DND-41 (cell line): Measurements from ENCODE around the gene ARPC1B.

Experiments
- ATAC-seq: fragments of 200-7000 bp; cut with Tn5 transposase; 3 replicates; pipeline ENCODE4 v1.9.1; 2021; ENCODE audit warnings: low read depth; ENCODE audit not compliant: insufficient read depth
- DNase-seq: peaks from one replicate; pipeline ENCODE4 v3.0.0-alpha.2; 2020
- H2AFZ ChIP-seq: 2 replicates; pipeline ENCODE4 v1.6.0; 2012; ENCODE audit warnings: low read depth, low read length
- H3K27ac ChIP-seq: 2 replicates; pipeline ENCODE4 v1.5.1; 2012; ENCODE audit warnings: low read length, inconsistent platforms
- H3K27me3 ChIP-seq: fragments of 200-600 bp; sonication (generic); 2 replicates; pipeline ENCODE4 v1.6.0; 2012; ENCODE audit warnings: low read length, mild to moderate bottlenecking, inconsistent platforms; ENCODE audit not compliant: insufficient read depth, poor library complexity
- H3K36me3 ChIP-seq: 2 replicates; pipeline ENCODE4 v1.5.1; 2012; ENCODE audit warnings: low read length, inconsistent platforms; ENCODE audit not compliant: insufficient read depth
- H3K4me1 ChIP-seq: 2 replicates; pipeline ENCODE4 v1.5.1; 2012; ENCODE audit warnings: mild to moderate bottlenecking, low read length; ENCODE audit not compliant: insufficient read depth
- H3K4me2 ChIP-seq: 2 replicates; pipeline ENCODE4 v1.6.0; 2012; ENCODE audit warnings: mild to moderate bottlenecking, moderate library complexity, low read length, inconsistent platforms; ENCODE audit not compliant: insufficient read depth
- H3K4me3 ChIP-seq, 2 experiments: fragments of 200-600 bp in 1 of 2; shearing (Covaris generic) in 1 of 2; 2 replicates each; pipeline ENCODE4 v1.5.1; 2012 to 2016; ENCODE audit warnings: inconsistent platforms in 2 of 2, low read length in 2 of 2, mild to moderate bottlenecking in 2 of 2, low read depth in 1 of 2, moderate library complexity in 1 of 2
- H3K79me2 ChIP-seq: 2 replicates; pipeline ENCODE4 v1.6.0; 2012; ENCODE audit warnings: low read length, inconsistent platforms; ENCODE audit not compliant: insufficient read depth
- H3K9ac ChIP-seq: 2 replicates; pipeline ENCODE4 v1.6.0; 2012; ENCODE audit warnings: low read depth, mild to moderate bottlenecking, inconsistent platforms, low read length, moderate library complexity
- H3K9me3 ChIP-seq: 2 replicates; pipeline ENCODE4 v1.5.1; 2012; ENCODE audit warnings: low read length, moderate library complexity, mild to moderate bottlenecking, inconsistent platforms; ENCODE audit not compliant: insufficient read depth, severe bottlenecking
- H4K20me1 ChIP-seq: 2 replicates; pipeline ENCODE4 v1.6.0; 2012; ENCODE audit warnings: low read length; ENCODE audit not compliant: insufficient read depth
- EZH2 ChIP-seq: IDR thresholded peaks from 3 replicates; pipeline ENCODE4 v1.6.1; 2012; ENCODE audit warnings: borderline replicate concordance, low read depth, mild to moderate bottlenecking, moderate library complexity, low read length, inconsistent platforms; ENCODE audit not compliant: severe bottlenecking
- TF ChIP-seq, protein P1 (sequence below): IDR thresholded peaks from 2 replicates; pipeline ENCODE4 v1.5.1; 2012; ENCODE audit warnings: borderline replicate concordance, low read length, moderate library complexity, mild to moderate bottlenecking; ENCODE audit not compliant: poor library complexity, severe bottlenecking; ENCODE audit errors: extremely low read depth

Gene ARPC1B

GRCh38 chr7:99404235-99404976, 29.9 kb downstream of the ARPC1B start:
- H3K4me2 ChIP-seq, result peak overlapping the region; percentile 27
- H2AFZ ChIP-seq, result no peak overlapping the region
- H4K20me1 ChIP-seq, result peaks cover 60% of the 10 kb centered on the region
- H3K4me3 ChIP-seq, result no peak overlapping the region
- no peaks in the 10 kb centered on the region for H3K9me3 ChIP-seq
- TF ChIP-seq, protein P1, sequence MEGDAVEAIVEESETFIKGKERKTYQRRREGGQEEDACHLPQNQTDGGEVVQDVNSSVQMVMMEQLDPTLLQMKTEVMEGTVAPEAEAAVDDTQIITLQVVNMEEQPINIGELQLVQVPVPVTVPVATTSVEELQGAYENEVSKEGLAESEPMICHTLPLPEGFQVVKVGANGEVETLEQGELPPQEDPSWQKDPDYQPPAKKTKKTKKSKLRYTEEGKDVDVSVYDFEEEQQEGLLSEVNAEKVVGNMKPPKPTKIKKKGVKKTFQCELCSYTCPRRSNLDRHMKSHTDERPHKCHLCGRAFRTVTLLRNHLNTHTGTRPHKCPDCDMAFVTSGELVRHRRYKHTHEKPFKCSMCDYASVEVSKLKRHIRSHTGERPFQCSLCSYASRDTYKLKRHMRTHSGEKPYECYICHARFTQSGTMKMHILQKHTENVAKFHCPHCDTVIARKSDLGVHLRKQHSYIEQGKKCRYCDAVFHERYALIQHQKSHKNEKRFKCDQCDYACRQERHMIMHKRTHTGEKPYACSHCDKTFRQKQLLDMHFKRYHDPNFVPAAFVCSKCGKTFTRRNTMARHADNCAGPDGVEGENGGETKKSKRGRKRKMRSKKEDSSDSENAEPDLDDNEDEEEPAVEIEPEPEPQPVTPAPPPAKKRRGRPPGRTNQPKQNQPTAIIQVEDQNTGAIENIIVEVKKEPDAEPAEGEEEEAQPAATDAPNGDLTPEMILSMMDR, result no peak
- no peak for TF ChIP-seq EZH2
- H3K36me3 ChIP-seq, result peaks cover 70% of the 10 kb centered on the region
- DNase-seq (no peak), ATAC-seq (no peak)
- no peak overlapping the region for H3K9ac ChIP-seq
- peaks cover 36% of the 10 kb centered on the region for H3K4me1 ChIP-seq
- no peak overlapping the region for H3K27ac ChIP-seq
- peaks cover 72% of the 10 kb centered on the region for H3K79me2 ChIP-seq
- H3K27me3 ChIP-seq, result no peaks in the 10 kb centered on the region

DNA sequence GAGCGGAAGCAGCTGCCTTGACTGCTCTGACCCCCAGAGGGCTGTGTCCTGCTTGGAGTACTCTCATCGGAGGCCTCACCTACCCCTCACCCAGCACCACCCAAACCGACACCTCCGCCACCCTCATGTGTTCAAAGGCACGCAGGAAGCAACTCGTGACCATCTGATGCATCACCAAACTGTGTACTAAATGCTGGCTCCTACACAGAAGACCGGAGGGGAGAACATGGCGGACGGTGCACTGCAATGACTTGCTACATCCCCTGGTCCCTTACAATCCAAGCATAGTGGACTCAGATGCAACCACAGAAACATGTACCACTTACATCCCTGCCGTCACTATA, 30.4 kb downstream of the ARPC1B start:
- no peak overlapping the region for H3K9ac ChIP-seq

DNA sequence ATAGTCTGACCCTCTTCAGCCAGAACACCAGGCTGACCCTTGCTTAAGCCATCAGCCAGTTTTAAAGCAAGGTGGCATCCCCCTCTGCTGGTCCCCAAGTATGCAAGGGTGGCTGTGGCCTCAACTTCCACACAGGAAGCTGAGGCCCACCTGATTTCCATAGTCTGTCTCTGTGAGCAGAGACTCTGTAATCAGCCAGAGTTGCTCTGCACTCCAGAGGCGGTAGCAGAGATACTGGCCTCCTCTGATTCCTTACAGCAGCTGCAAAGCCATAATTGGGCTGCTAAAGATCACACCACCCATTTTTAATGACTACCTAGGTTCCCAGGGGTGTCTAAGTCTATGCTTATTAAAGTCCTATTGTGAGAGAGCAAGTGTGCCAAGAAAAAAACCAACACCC, 32.0 kb downstream of the ARPC1B start:
- ATAC-seq, result peak; percentile 18; the same call in 1 of the 3 replicates
- peak; percentile 30 for DNase-seq
- Histone ChIP-seq H3K4me1 (peaks cover 55% of the 10 kb centered on the region), H3K4me2 (peak overlapping the region; percentile 73), H2AFZ (no peak overlapping the region), H3K9me3 (no peaks in the 10 kb centered on the region), H3K27me3 (no peaks in the 10 kb centered on the region), H4K20me1 (peaks cover 45% of the 10 kb centered on the region), H3K9ac (peak overlapping the region; percentile 90), H3K36me3 (peaks cover 65% of the 10 kb centered on the region), H3K4me3 (peak overlapping the region in 1 of 2 experiments; percentile 86; a peak in 2 of 4 replicates), H3K27ac (peak overlapping the region; percentile 99), H3K79me2 (peaks cover 87% of the 10 kb centered on the region)
- TF ChIP-seq, protein P1, result peak; percentile 36
- no peak for TF ChIP-seq EZH2

More for the DNA sequence above, 30.4 kb downstream of the ARPC1B start:
- Histone ChIP-seq H3K27ac (no peak overlapping the region), H3K4me3 (no peak overlapping the region), H3K4me1 (peaks cover 40% of the 10 kb centered on the region), H4K20me1 (peaks cover 58% of the 10 kb centered on the region), H3K9me3 (no peaks in the 10 kb centered on the region), H3K36me3 (peaks cover 64% of the 10 kb centered on the region), H2AFZ (no peak overlapping the region), H3K4me2 (peak overlapping the region; percentile 27), H3K27me3 (no peaks in the 10 kb centered on the region), H3K79me2 (peaks cover 77% of the 10 kb centered on the region)
- no peak for ATAC-seq
- DNase-seq, result no peak
- no peak for TF ChIP-seq EZH2
- TF ChIP-seq, protein P1, result no peak
